Breast epithelium (tissue), 3 donors: ENCODE data around the gene NDST1.

Experiments
- CTCF ChIP-seq, 3 donors: fragments of 450-650 bp; IDR thresholded peaks; one replicate each; pipeline ENCODE4 v1.5.1; 2016 to 2017; ENCODE audit warnings: antibody characterized with exemption in 3 of 3, mild to moderate bottlenecking in 3 of 3, moderate library complexity in 3 of 3
- POLR2A ChIP-seq: fragments of 450-650 bp; IDR thresholded peaks from one replicate; pipeline ENCODE4 v1.6.1; 2016; ENCODE audit warnings: antibody characterized with exemption, mild to moderate bottlenecking, moderate library complexity
- POLR2AphosphoS5 ChIP-seq, 3 donors: sonication (generic); formaldehyde crosslinking; IDR thresholded peaks; one replicate each; pipeline ENCODE4 v1.6.1; 2017; ENCODE audit warnings: antibody characterized with exemption in 3 of 3

GRCh38 chr5:150503386-150503785 is 4.5 kb upstream of the NDST1 start:
- TF ChIP-seq CTCF (IDR thresholded peaks at IDR 0.05) (no peak), POLR2AphosphoS5 (IDR thresholded peaks at IDR 0.05) (no peak), POLR2A (no peak)
